GM18909 (cell line): ENCODE data around the gene CDK10.

Experiments used
- ATAC-seq: cut with Tn5 transposase; IDR thresholded peaks from one replicate; pipeline ENCODE4 v1.9.1; 2021; ENCODE audit warnings: mild to moderate bottlenecking; ENCODE audit not compliant: unreplicated experiment, poor library complexity

CDK10 gene

GRCh38 chr16:89709166-89709565 is 22.7 kb downstream of the CDK10 start:
- ATAC-seq = no peak

GRCh38 chr16:89709716-89710432 is 23.4 kb downstream of the CDK10 start:
- ATAC-seq = no peak

GRCh38 chr16:89710709-89711564 is 24.4 kb downstream of the CDK10 start:
- ATAC-seq = no peak

GRCh38 chr16:89711601-89712273 is 25.2 kb downstream of the CDK10 start:
- ATAC-seq = peak; percentile 56

GRCh38 chr16:89712274-89712781 is 25.8 kb downstream of the CDK10 start:
- no peak for ATAC-seq

GRCh38 chr16:89716493-89716892 is 30.0 kb downstream of the CDK10 start:
- no peak for ATAC-seq

GRCh38 chr16:89716916-89717687 is 30.6 kb downstream of the CDK10 start:
- ATAC-seq = no peak

GRCh38 chr16:89717688-89718505 is 31.4 kb downstream of the CDK10 start:
- no peak for ATAC-seq

- peak; percentile 33 for ATAC-seq
Observed at GRCh38 chr16:89720551-89720812, 34.0 kb downstream of the CDK10 start.

- ATAC-seq = peak; percentile 52
Observed at GRCh38 chr16:89720813-89721545, 34.5 kb downstream of the CDK10 start, which contains the start of the genes VPS9D1 and ZNF276. TSS of gene VPS9D1 (minus strand) at chr16:89720898. CDS start at chr16:89720861, 37 bp downstream. TSS of gene ZNF276 (plus strand) at chr16:89721537. CDS start at chr16:89721641, 104 bp downstream.

- peak; percentile 38 for ATAC-seq
Observed at GRCh38 chr16:89721546-89722391, 35.3 kb downstream of the CDK10 start.

- peak; percentile 10 for ATAC-seq
Observed at GRCh38 chr16:89722392-89723278, 36.1 kb downstream of the CDK10 start.

- no peak for ATAC-seq
Observed at GRCh38 chr16:89723279-89724250, 37.1 kb downstream of the CDK10 start.

- no peak for ATAC-seq
Observed at GRCh38 chr16:89727406-89728120, 41.1 kb downstream of the CDK10 start.

GRCh38 chr16:89729293-89729692 is 42.8 kb downstream of the CDK10 start:
- no peak for ATAC-seq
